ENCODE data around the gene BLNK. TPM values are rescaled to one million over a fixed set of nuclear protein-coding genes. Genes with fewer than 3 reads are reported as not detected.

The BLNK gene
- total RNA-seq, 1 donor from 2014 or later: not detected

DNA sequence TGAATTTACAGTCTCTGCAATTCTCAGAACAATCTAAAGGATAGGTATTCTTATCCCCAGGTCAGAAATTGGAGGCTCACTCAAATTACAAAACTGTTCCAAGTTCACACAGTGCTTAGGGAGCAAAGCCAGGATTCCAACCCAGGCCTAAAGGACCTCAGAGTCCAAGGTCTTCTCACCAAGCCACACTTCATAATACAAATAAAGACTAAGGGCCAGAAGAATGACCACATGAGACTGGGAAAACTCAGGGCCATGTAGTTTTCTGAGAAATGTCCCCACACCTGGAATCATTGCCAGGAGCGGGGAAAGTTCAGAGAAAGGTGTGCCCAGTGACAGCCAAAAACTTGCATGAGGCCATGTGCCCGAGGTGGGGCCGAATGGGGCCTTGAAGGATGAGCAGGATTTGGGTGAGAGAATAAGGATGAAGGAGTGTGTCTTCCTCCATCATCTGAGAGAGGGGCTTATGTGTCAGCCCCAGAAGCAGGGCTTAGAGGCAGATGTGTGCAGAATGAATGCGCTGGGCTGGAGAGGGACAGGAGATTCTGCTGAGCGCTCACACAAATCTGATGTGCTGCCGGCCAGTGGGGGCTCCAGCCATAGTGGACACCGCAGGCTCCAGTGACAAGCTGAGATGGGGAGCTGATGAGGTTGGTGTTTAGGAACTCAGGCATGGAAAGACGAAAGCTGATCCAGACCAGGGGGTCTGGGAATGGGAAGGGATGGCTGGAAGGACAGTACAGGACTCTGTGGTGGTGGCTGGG, 35.9 kb downstream of the BLNK start:
- TF ChIP-seq CTCF (conservative IDR thresholded peaks at IDR 0.05): no peak
- Mint-ChIP-seq H3K36me3 (ENCODE audit: low read depth) (no peaks in the 10 kb centered on the region), H3K27ac (ENCODE audit: unreplicated experiment) (no peak overlapping the region)

GRCh38 chr10:96233959-96234358, 37.4 kb downstream of the BLNK start:
- TF ChIP-seq CTCF (conservative IDR thresholded peaks at IDR 0.05): no peak
- Mint-ChIP-seq H3K4me3 (no peak overlapping the region), H3K36me3 (ENCODE audit: low read depth) (no peaks in the 10 kb centered on the region), H3K4me1 (no peaks in the 10 kb centered on the region), H3K9me3 (no peaks in the 10 kb centered on the region), H3K27ac (ENCODE audit: unreplicated experiment) (no peak overlapping the region), H3K27me3 (ENCODE audit: low read depth) (peaks cover 4% of the 10 kb centered on the region)
- no peak for DNase-seq (ENCODE audit: low read depth, low spot score)

More for the DNA sequence above, 35.9 kb downstream of the BLNK start:
- DNase-seq (ENCODE audit: low read depth, low spot score): no peak
- Mint-ChIP-seq H3K9me3 (no peaks in the 10 kb centered on the region), H3K27me3 (ENCODE audit: low read depth) (peaks cover 4% of the 10 kb centered on the region), H3K4me1 (no peaks in the 10 kb centered on the region), H3K4me3 (no peak overlapping the region)

DNA sequence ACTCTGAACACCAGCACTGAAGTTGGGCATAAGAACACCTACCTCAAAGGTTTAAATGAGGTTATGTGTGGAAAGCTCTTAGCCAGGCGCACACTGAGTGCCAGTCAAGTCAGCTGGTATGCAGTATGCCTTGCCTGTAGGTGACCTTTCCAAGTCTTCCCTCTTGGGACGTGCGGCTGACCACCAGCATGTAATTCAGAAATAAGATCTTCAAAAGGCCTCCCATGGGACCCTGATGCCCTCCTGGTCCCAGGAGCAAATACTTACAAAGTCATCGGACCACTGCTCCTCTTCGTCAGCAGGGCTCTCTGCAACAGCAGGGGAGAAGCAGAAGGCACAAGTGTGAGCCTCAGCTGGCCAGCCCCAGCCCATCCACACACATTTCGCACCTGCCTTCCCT, 40.8 kb downstream of the BLNK start:
- no peak for TF ChIP-seq CTCF (conservative IDR thresholded peaks at IDR 0.05)
- H3K27ac Mint-ChIP-seq (ENCODE audit: unreplicated experiment): no peak overlapping the region
- no peaks in the 10 kb centered on the region for H3K4me1 Mint-ChIP-seq
- H3K36me3 Mint-ChIP-seq (ENCODE audit: low read depth): no peaks in the 10 kb centered on the region
- H3K4me3 Mint-ChIP-seq: no peak overlapping the region
- no peaks in the 10 kb centered on the region for H3K9me3 Mint-ChIP-seq
- H3K27me3 Mint-ChIP-seq (ENCODE audit: low read depth): no peaks in the 10 kb centered on the region
- DNase-seq (ENCODE audit: low read depth, low spot score): no peak

- H3K36me3 Mint-ChIP-seq (ENCODE audit: low read depth): no peaks in the 10 kb centered on the region
- TF ChIP-seq CTCF (conservative IDR thresholded peaks at IDR 0.05): peak; percentile 75
- H3K4me1 Mint-ChIP-seq: no peaks in the 10 kb centered on the region
- no peaks in the 10 kb centered on the region for H3K9me3 Mint-ChIP-seq
- H3K27ac Mint-ChIP-seq (ENCODE audit: unreplicated experiment): no peak overlapping the region
- H3K27me3 Mint-ChIP-seq (ENCODE audit: low read depth): no peaks in the 10 kb centered on the region
- peak; percentile 75 for DNase-seq (ENCODE audit: low read depth, low spot score)
- no peak overlapping the region for H3K4me3 Mint-ChIP-seq
Measured at GRCh38 chr10:96229568-96230030, 41.8 kb downstream of the BLNK start.

DNA sequence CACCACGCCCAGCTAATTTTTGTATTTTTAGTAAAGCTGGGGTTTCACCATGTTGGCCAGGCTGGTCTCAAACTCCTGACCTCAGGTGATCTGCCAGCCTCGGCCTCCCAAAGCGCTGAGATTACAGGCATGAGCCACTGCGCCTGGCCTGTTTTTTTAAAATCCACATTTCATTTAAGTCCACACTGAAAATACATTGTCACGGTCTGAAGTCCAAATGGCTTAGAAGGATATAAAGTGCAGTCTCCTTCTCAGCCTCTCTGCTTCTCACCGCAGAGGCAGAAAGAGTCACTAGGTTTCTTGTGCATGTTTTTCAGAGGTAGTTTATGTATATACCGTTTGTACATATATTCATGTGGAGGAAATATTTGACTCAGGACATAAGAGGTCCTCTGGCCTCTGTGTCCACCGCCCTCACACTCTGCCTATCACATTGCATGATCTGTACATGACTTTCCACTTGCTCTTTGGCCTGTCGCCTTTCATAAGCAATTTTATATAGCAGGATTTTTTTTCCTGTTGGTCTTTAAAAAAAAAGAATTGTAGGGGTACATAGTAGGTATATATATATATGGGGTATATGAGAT, 42.9 kb downstream of the BLNK start:
- Mint-ChIP-seq H3K9me3 (no peaks in the 10 kb centered on the region), H3K27ac (ENCODE audit: unreplicated experiment) (no peak overlapping the region), H3K4me3 (no peak overlapping the region), H3K4me1 (no peaks in the 10 kb centered on the region), H3K36me3 (ENCODE audit: low read depth) (no peaks in the 10 kb centered on the region), H3K27me3 (ENCODE audit: low read depth) (no peaks in the 10 kb centered on the region)
- no peak for TF ChIP-seq CTCF (conservative IDR thresholded peaks at IDR 0.05)
- no peak for DNase-seq (ENCODE audit: low read depth, low spot score)
